C4-2B (cell line): ENCODE measurements around the gene STAP2.
A peak's percentile ranks its signal among the peaks of the same experiment; 100 is the strongest.
"Not testable (repeated sequence)": the region's sequence is repeated elsewhere in the genome, so short reads cannot be mapped to it uniquely, and the experiment has no call there.

Experiments used
- H3K27ac ChIP-seq: fragments of 450-650 bp; 2 replicates; pipeline ENCODE4 v1.5.1; 2017
- CTCF ChIP-seq: fragments of 450-650 bp; conservative IDR thresholded peaks from 2 replicates; pipeline ENCODE4 v1.5.1; 2017; ENCODE audit warnings: mild to moderate bottlenecking
- ZFX ChIP-seq: fragments of 450-650 bp; IDR thresholded peaks from 2 replicates; pipeline ENCODE4 v1.6.1; 2017

The STAP2 gene

GRCh38 chr19:4350111-4350510 is 11.5 kb upstream of the STAP2 start:
- TF ChIP-seq ZFX (no peak), CTCF (no peak)

GRCh38 chr19:4349225-4349624 is 10.6 kb upstream of the STAP2 start:
- H3K27ac ChIP-seq: not testable (repeated sequence)

More at GRCh38 chr19:4350111-4350510, 11.5 kb upstream of the STAP2 start:
- H3K27ac ChIP-seq: no peak overlapping the region

- TF ChIP-seq CTCF: no peak
- no peak for TF ChIP-seq ZFX
- no peak overlapping the region for H3K27ac ChIP-seq
These were observed 8.9 kb upstream of the STAP2 start for GRCh38 chr19:4347521-4347920.

GRCh38 chr19:4346020-4346383 is 7.4 kb upstream of the STAP2 start:
- TF ChIP-seq ZFX (no peak), CTCF (no peak)

GRCh38 chr19:4345342-4346019 is 6.9 kb upstream of the STAP2 start:
- TF ChIP-seq ZFX (no peak), CTCF (no peak)
- H3K27ac ChIP-seq: no peak overlapping the region

More at GRCh38 chr19:4346020-4346383, 7.4 kb upstream of the STAP2 start:
- no peak overlapping the region for H3K27ac ChIP-seq

GRCh38 chr19:4343370-4344307 is 5.0 kb upstream of the STAP2 start, which contains the start of gene MPND:
Gene MPND, plus strand, starts transcription at chr19:4343562. Its CDS starts 32 bp downstream, at chr19:4343594.
- peak within 1 kb of the TSS; percentile 76 for H3K27ac ChIP-seq
- TF ChIP-seq CTCF (no peak), ZFX (peak; percentile 62; the same call in 1 of the 2 replicates)

- peak overlapping the region; percentile 76 for H3K27ac ChIP-seq
- TF ChIP-seq CTCF: no peak
- no peak for TF ChIP-seq ZFX
These were observed 4.2 kb upstream of the STAP2 start for GRCh38 chr19:4342615-4343369.
